ENCODE data around the gene FBXW4.

FBXW4 gene

DNA sequence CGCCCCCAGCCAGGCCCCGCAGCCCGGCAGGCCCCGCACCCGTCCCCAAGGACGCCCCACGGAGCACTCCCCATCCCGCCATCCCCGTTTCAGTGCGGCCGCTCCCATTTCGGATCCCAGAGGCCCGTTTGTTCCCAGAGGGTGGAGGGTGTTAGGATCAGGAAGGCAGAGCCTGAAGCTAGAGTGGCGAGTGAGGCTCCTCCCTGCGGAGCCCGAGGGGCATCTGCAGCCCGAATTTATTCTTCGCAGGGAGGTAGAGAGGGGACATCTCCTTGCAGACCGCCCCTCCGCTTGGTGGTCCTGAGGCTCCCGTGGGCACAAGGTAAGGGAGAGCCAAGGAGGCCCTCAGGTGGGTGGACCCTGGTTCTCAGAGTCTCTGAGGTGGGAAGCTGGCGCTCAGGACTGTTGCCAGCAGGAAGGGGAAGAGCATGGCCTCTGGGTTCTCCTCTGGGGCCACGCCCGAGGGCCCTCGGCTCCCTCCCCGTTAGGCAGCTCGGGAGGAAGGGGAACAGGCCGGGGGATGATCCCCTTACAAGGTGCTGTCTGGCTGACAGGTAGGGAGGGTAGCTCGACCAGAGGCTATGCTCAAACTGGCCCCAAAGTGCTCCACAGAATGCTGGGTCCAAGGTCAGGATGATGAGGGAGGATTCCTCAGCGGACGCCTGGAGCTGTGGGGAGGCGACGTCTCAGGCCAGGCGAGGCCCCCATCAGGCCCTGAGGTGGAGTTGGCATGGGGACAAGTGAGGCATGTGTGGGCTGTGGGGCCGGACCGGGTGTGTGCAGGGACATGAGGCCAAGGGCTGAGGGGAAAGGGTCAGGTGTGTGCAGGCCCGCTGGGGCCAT is 124.3 kb downstream of the FBXW4 start:
- TF ChIP-seq, protein P1, sequence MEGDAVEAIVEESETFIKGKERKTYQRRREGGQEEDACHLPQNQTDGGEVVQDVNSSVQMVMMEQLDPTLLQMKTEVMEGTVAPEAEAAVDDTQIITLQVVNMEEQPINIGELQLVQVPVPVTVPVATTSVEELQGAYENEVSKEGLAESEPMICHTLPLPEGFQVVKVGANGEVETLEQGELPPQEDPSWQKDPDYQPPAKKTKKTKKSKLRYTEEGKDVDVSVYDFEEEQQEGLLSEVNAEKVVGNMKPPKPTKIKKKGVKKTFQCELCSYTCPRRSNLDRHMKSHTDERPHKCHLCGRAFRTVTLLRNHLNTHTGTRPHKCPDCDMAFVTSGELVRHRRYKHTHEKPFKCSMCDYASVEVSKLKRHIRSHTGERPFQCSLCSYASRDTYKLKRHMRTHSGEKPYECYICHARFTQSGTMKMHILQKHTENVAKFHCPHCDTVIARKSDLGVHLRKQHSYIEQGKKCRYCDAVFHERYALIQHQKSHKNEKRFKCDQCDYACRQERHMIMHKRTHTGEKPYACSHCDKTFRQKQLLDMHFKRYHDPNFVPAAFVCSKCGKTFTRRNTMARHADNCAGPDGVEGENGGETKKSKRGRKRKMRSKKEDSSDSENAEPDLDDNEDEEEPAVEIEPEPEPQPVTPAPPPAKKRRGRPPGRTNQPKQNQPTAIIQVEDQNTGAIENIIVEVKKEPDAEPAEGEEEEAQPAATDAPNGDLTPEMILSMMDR (IDR thresholded peaks at IDR 0.05; ENCODE audit: low read depth, low read length): no peak
- no peak for DNase-seq (ENCODE audit: extremely low read depth, low read depth)

DNA sequence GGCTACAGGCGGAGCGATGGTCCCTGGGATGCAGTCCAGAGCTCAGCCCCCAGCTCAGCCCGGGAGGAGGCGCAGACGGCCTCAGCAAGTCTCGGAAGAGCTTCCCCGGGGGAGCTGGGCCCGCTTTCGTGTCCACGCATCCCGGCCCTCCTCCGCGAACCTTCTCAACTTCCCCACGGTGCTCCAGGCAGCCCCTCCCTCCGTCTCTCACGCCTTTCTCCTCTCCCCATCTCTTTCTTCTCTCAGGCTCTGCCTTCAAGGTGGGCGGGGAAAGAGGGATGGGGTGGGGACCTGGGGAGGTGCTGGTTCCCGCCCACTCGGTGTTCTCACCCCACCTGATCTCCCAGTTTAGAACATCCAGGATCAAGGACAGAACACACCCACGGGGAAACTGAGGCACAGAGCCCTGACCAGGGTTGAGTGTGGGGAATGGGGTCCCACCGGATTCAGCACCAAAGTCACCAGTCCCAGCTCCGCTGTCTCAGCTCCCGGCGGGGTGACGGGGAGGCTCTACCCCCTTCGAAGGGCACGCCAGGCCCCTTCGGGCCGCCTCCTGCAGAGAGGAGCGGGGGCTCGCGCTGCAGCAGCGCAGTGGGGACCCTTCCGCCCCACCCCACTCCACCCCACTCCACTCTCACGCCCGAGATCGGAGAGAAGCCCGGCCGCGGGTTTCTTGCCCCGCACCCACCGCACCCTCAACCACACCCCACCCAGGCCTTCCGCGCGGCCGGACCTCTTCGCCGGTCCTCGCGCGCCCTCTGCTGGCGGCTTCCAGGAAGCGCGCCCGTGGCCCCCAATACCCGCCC is 125.1 kb downstream of the FBXW4 start:
- TF ChIP-seq, protein P1 (IDR thresholded peaks at IDR 0.05; ENCODE audit: low read depth, low read length): peak; percentile 61
- peak; percentile 38 for DNase-seq (ENCODE audit: extremely low read depth, low read depth)

DNA sequence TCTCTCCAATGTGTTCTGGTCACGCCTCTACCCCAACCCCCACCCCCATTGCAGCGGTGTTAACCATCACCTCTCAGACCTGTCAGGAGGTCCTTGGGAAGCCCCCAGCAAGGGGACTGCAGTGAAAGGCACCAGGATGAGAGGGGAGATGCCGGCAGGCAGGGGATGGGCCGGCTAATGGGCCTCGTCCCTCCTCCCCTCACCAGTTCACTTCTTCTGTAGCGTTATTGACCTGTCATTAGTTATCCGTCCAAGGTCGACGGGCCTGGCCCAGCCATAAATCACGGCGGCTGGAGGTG is 125.7 kb downstream of the FBXW4 start:
- no peak for DNase-seq (ENCODE audit: extremely low read depth, low read depth)
- TF ChIP-seq, protein P1 (IDR thresholded peaks at IDR 0.05; ENCODE audit: low read depth, low read length): no peak

DNA sequence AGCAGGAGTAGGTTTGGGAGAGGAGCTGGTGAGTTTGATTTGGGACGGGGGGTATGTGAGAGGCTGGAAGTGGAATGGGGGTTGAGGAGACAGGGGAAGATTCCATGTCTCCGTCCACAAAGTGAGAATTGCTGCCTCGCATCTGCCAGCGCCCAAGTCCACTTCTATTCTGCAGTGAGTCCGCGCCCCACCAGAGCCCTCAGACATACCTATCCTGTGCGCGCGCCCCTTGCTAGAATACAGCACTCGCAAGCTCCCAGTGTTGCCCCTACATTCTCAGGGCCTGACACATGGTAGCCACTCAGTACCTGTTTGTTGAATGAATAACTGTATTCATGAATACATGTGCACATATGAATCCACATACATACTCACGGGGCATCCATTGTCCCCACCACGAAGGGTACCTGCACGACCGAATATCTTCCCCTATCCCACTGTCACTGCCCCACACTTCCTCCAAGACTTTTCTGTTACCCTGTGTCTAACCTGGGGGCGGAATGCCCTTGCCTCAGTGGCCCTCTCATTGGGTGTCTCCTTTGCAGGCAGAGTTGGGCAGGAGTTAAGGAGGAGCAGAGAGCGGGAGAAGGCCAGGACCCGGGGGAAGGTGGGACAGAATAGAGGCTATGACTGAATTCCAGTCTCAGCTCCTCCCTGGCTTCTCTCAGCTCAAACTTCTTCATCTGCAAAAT is 126.8 kb downstream of the FBXW4 start:
- TF ChIP-seq, protein P1 (IDR thresholded peaks at IDR 0.05; ENCODE audit: low read depth, low read length): no peak
- DNase-seq (ENCODE audit: extremely low read depth, low read depth): no peak

DNA sequence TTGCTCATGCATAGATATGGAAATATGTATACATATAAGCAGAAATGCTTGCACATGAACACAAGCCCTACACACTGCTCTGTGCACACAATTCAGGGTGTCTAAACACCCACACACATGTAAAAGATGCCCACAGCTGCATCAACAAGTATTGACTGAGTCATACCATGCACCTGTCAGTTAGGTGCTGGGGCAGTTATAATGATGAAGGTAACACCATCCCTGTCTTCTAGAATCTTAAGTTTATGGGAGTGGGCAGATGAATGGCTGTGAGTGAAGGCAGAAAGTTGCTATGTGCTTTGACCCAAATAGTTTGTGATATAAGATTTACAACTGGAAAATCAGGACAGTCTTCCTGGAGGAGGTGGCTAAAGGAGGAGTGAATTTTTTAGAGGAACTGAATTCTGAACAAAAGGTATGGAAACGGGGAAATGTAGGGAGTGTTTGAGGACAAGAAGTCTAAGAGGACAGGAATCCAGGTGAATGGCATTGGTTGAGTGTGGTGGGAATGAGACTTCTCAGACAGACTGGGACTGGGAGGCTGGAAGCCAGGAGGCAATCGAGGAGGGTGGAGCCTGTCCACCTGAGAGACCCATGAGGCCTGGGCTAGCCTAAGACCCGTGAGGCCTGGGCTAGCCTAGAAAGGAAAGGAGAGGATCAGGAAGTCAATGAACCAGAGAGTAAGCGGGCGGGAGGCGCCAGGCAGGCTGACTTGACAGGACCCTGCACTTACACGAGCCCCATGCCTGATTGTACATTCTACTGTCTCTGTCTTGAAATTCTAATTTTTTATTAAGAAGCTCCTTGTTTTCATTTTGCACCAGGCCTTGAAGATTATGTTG is 127.6 kb downstream of the FBXW4 start:
- DNase-seq (ENCODE audit: extremely low read depth, low read depth): no peak
- TF ChIP-seq, protein P1 (IDR thresholded peaks at IDR 0.05; ENCODE audit: low read depth, low read length): no peak

DNA sequence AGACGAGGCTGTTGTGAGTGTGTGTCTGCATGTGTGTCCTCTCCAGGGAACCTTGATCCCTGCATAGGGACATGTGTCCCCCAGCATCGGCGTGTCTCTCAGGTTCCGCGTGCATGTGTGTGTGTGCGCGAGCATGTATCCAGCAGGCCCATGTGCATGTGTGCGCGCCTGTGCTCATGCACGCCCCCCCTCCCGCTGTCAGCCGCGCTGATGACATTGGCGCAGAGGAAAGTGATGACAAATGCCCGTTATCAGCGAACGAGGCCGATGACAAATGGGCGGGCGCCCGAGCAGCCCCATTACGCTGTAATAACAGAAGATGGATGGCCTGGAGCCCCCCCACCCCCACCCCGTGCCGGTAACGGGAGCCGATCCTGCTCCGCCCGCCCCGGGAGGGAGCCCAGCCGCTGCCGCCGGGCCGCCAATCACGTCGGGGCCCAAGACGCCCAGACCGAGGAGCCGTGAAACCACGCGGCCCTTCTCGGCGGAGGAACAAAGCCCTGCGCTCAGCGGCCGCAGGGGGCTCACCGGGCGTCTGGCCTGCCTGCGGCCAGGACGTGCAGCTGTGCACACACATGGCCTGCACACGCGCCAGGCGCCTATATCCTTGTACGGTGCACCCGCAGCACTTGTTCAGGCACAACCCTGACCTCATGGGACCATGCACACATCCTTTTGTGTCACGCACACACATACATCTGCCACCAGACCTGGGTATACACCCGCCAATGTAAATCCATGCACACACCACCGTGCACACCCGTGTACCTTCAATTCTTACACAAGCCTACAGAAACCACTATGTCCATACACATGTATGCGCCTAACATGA is 128.4 kb downstream of the FBXW4 start:
- DNase-seq (ENCODE audit: extremely low read depth, low read depth): no peak
- TF ChIP-seq, protein P1 (IDR thresholded peaks at IDR 0.05; ENCODE audit: low read depth, low read length): no peak

All from AG09319 (cell line).